ENCODE results near the gene NIPSNAP3A.

The NIPSNAP3A gene

GRCh38 chr9:104780796-104781395 is 33.4 kb downstream of the NIPSNAP3A start:
- H3K4me3 ChIP-seq (ENCODE audit: low read depth, low read length): no peak overlapping the region
- no peak for TF ChIP-seq CTCF (IDR thresholded peaks at IDR 0.05)
- H3K79me2 ChIP-seq: no peaks in the 10 kb centered on the region
- H3K4me2 ChIP-seq (ENCODE audit: low read length): no peak overlapping the region
- H3K9ac ChIP-seq: no peak overlapping the region
- H3K36me3 ChIP-seq (ENCODE audit: control insufficient read depth, insufficient read depth, low read length): no peaks in the 10 kb centered on the region
- no peaks in the 10 kb centered on the region for H3K9me3 ChIP-seq (ENCODE audit: control insufficient read depth, low read length)
- H2AFZ ChIP-seq: no peak overlapping the region
- no peaks in the 10 kb centered on the region for H3K27me3 ChIP-seq (ENCODE audit: control insufficient read depth, insufficient read depth, low read length)
- H3K27ac ChIP-seq: no peak overlapping the region
- H3K4me1 ChIP-seq: no peaks in the 10 kb centered on the region

GRCh38 chr9:104783588-104783987 is 36.1 kb downstream of the NIPSNAP3A start:
- Histone ChIP-seq H3K4me2 (ENCODE audit: low read length) (no peak overlapping the region), H3K9me3 (ENCODE audit: control insufficient read depth, low read length) (no peaks in the 10 kb centered on the region), H3K4me1 (no peaks in the 10 kb centered on the region), H3K79me2 (no peaks in the 10 kb centered on the region), H3K9ac (no peak overlapping the region), H3K36me3 (ENCODE audit: control insufficient read depth, insufficient read depth, low read length) (no peaks in the 10 kb centered on the region), H2AFZ (no peak overlapping the region), H3K27me3 (ENCODE audit: control insufficient read depth, insufficient read depth, low read length) (no peaks in the 10 kb centered on the region), H3K27ac (no peak overlapping the region), H3K4me3 (ENCODE audit: low read depth, low read length) (no peak overlapping the region)
- TF ChIP-seq CTCF (IDR thresholded peaks at IDR 0.05): no peak

- TF ChIP-seq CTCF (IDR thresholded peaks at IDR 0.05): no peak
- H3K27ac ChIP-seq: no peak overlapping the region
Observed at GRCh38 chr9:104784098-104784497, 36.6 kb downstream of the NIPSNAP3A start.

GRCh38 chr9:104786293-104786692 is 38.8 kb downstream of the NIPSNAP3A start:
- Histone ChIP-seq H2AFZ (no peak overlapping the region), H3K4me3 (ENCODE audit: low read depth, low read length) (no peak overlapping the region), H3K36me3 (ENCODE audit: control insufficient read depth, insufficient read depth, low read length) (no peaks in the 10 kb centered on the region), H3K9me3 (ENCODE audit: control insufficient read depth, low read length) (no peaks in the 10 kb centered on the region), H3K27ac (no peak overlapping the region), H3K27me3 (ENCODE audit: control insufficient read depth, insufficient read depth, low read length) (no peaks in the 10 kb centered on the region), H3K79me2 (no peaks in the 10 kb centered on the region), H3K4me1 (no peaks in the 10 kb centered on the region), H3K4me2 (ENCODE audit: low read length) (no peak overlapping the region), H3K9ac (no peak overlapping the region)
- no peak for TF ChIP-seq CTCF (IDR thresholded peaks at IDR 0.05)

More at GRCh38 chr9:104784098-104784497, 36.6 kb downstream of the NIPSNAP3A start:
- H3K4me3 ChIP-seq (ENCODE audit: low read depth, low read length): no peak overlapping the region
- H3K9ac ChIP-seq: no peak overlapping the region
- H3K79me2 ChIP-seq: no peaks in the 10 kb centered on the region
- H2AFZ ChIP-seq: no peak overlapping the region
- H3K4me1 ChIP-seq: no peaks in the 10 kb centered on the region
- H3K36me3 ChIP-seq (ENCODE audit: control insufficient read depth, insufficient read depth, low read length): no peaks in the 10 kb centered on the region
- no peaks in the 10 kb centered on the region for H3K9me3 ChIP-seq (ENCODE audit: control insufficient read depth, low read length)
- no peaks in the 10 kb centered on the region for H3K27me3 ChIP-seq (ENCODE audit: control insufficient read depth, insufficient read depth, low read length)
- H3K4me2 ChIP-seq (ENCODE audit: low read length): no peak overlapping the region

GRCh38 chr9:104787306-104788015 is 40.0 kb downstream of the NIPSNAP3A start:
- Histone ChIP-seq H3K4me3 (ENCODE audit: low read depth, low read length) (no peak overlapping the region), H3K4me1 (no peaks in the 10 kb centered on the region), H3K27me3 (ENCODE audit: control insufficient read depth, insufficient read depth, low read length) (no peaks in the 10 kb centered on the region), H3K9ac (no peak overlapping the region), H3K4me2 (ENCODE audit: low read length) (no peak overlapping the region), H3K9me3 (ENCODE audit: control insufficient read depth, low read length) (no peaks in the 10 kb centered on the region), H3K79me2 (no peaks in the 10 kb centered on the region), H3K36me3 (ENCODE audit: control insufficient read depth, insufficient read depth, low read length) (no peaks in the 10 kb centered on the region), H3K27ac (no peak overlapping the region), H2AFZ (no peak overlapping the region)
- TF ChIP-seq CTCF (IDR thresholded peaks at IDR 0.05): no peak
